Measurements from ENCODE around the gene CEP295NL. TPM values are rescaled to one million over a fixed set of nuclear protein-coding genes. Genes with fewer than 3 reads are reported as not detected.

Gene CEP295NL
- total and polyA plus RNA-seq, 2 of the 8 experiments (the other 6 are each of a cell fraction or from before 2014, with no cell fraction given), result 0.06 to 2.0 TPM

DNA sequence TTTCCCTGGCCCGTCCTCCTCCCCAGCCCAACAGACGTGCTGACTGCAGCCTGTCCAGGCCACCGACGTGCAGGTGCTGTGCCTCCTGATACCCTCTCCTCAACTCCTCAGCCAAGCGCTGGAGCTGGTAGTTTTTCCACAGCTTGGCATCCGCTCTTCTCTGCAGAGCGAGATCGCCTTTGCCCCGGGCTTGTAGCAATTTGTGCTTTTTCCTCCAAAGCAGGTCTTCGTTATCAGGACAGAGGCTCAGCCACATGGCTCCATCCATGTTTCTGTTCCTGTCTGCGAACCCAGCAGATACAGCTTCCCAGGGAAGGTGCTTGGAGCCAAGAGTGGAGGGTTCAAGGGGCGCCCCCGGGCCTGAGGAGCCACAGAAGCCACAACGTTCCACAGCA lies 10.9 kb downstream of the CEP295NL start (continued):
- TF ChIP-seq PHF8 (conservative IDR thresholded peaks at IDR 0.05; ENCODE audit: low read depth, low read length), result no peak

Measured in H1 (cell line).